Activated T-helper 1 cell treated with Interleukin-2 at 50 U/mL for 16 hours (primary cell): Measurements from ENCODE around the gene ZBTB20.
A peak's percentile ranks its signal among the peaks of the same experiment; 100 is the strongest.

Experiments
- DNase-seq: peaks from one replicate; pipeline ENCODE4 v3.0.0-alpha.2; 2020; ENCODE audit warnings: low read depth

ZBTB20 gene

DNA sequence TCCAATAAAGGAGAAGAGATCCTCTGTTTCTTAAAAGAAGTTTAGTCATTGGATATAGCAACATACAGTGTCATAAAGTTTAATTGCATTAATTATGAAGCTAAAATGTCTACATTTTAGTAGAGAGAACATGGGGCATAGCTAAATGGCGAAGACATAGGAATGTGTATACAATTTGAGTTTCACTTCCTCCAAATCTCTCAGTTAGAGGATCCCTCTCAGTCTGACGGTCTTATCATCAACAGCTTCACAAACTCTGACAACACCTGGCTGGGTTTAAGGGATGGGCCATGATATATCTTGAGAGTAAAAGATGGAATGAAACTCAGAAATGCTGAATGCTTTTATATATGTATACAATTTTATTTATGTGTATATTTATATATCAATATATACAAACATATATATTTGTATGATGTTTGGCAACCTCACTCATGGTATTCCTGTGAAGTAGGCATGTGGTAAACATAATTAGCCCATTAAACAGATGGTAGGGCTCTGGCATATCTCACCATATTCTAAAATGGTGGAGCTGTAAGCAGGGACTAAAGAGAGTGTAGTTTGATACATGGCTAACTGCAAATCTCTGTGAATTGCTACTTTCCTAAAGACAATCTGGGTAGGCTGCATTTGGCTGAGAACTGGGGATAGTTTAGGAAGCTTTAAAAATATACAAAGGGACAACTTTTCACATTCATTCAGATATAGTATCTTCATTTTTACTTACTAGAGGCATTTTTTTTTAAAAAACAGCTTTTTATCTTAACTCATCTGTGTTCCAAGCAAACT is 741.7 kb downstream of the ZBTB20 start:
- DNase-seq: no peak

DNA sequence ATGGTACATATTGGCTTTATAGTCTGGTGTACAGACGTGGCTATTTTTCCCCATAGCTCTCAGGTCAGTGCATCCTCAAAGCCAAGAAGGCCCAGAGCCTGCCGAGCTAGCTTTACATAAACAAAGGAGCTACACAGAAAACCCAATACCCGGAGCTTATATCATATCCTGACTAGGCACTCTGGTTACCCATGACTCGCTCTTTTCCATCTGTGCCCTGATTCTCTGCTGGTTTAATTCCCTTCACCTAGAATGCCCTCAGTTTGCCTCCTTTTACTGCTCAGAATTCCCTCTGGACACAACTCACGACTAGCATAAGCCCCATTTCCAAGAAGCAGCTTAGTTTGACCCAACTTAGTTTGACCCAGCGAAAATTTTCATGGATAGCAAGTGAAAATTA is 742.5 kb downstream of the ZBTB20 start:
- no peak for DNase-seq

DNA sequence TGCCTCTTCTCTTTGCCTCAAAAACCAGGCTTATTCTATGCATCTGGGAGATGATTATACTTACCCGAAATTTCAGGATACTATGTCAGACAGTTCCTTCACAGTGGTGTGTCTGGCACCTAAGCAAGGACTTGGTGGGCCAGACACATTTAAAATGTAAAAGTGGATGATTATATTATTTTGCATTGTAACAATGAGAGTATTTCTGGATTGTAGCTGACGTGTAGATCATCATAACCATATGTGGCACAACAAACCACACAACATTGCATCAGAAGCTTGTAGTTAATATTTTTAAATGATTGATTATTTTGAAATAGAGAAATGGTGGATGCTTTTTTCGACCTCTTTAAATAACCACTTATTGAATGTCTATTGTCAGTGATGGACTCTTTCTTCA is 744.2 kb downstream of the ZBTB20 start:
- no peak for DNase-seq

DNA sequence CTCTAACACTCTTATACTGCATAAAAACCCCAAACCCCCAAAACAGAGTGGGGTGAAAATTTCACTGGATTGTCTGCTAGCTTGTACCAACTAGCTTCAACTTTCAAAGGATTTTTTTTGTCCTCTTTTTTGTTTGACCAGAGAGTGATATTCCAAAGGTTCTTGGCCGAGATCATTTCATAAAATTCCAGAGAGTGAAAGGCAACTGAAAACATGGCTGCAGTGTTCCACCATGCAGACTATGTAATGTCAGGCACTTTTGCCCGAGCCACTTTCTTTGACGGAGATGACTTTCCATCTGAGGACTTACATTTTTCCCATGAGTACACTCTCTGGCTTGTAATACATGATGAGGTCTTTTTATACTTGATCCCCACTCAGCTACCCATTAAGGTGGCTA is 745.7 kb downstream of the ZBTB20 start:
- no peak for DNase-seq

DNA sequence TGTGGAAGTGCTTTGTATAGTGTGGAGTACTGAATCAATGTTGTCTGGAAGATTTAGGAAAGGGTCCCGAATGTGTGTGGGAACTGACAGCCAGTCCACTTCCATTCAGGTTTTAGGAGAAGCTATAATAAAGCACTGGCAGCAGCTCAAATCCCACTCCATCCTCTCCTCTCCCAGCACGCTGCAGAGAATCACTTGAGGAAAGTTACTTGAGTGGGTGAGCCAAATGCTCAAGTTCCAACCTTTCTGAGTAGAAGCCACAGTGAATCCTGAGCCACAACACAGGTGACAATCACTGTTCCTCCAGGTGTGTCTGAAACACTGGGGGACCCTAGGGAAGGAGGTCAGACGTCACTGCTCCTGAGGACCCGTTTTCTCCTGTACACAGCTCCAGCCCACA is 746.7 kb downstream of the ZBTB20 start:
- no peak for DNase-seq

DNA sequence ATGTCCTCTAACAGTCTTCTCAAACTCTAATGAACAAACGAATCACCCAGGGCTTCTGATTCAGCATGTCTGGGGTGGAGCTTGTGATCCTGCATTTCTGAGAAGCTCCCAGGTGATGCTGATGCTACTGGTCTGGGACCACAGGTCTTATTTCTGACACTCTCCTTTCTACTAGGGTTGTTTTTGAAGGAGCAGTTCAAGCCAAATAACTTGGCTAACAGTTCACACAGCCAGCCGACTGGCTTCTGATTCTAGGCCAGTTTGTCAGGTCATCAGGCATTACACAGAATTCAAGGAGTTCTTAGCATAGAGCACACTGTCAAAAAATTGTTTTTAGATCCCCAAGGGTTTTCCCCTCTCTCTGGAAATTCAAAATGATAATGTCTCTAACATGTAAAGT is 752.5 kb downstream of the ZBTB20 start:
- no peak for DNase-seq

DNA sequence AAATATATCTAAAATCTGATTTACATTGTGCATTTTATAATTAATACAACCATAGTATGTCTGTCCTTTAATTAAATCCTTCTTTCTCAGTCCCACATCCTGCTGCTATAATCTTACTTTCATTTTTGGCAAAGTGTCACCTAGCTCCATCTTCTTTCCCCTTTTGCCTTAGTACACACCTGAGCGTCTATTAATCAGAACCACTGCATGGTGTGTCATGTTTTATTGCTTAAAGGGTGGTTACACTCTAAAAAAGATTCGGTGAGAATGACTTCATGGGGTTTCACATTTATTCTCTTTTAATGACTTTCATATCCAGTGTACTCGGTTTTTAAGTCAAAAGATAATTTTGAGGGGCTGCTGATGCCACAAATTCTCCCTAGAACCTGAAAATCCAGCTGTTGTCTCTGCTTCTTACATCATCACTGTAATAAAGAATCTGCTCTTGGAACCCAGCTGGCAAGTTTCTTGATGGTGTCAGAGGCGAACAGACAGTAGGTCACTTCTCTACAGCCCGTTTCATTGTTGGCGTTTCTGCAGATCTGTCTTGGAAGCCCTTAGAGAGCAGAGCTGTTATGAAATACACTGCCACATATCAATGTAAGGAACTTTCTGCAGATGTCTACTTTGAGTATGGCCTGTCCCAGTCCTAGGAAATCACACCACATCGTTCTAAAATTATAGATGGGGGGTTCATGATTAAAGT is 753.6 kb downstream of the ZBTB20 start:
- DNase-seq: no peak

DNA sequence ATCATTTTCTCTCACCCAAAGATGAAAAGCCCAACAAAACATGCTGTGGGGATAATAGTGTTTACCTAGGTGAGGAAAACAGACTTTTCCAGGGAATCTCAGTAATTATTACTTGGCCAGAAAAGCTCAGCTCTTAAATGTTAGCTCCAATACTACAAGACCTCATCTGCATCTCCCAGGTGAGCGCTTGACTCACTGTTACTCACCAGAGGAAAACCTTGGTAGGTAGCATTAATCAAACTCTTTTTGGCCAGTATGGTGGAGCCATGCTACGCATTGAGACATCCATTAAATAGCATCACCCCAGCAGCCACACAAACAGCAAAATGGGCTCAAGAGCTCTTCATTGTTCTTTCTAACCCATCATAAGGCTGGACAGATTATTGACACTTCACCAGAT is 754.3 kb downstream of the ZBTB20 start:
- no peak for DNase-seq

DNA sequence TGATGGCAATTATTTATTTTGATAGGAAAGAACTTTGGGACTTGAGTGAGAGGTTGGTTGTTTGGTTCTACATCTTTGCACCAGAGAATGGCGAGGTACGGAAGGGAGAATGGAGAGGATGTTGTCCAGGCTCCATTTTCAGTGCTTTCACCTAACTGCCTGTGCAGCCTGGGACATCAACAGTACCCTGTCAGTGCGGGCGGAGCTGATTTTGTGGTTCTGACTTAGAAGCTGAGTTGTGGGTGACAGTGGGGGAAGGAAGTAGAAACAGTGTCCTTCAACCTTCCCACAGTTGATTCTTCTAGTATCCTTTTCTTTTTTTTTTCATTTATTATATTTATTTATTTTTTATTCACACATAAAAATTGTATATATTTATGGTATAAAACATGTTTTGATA is 757.9 kb downstream of the ZBTB20 start:
- DNase-seq: no peak

DNA sequence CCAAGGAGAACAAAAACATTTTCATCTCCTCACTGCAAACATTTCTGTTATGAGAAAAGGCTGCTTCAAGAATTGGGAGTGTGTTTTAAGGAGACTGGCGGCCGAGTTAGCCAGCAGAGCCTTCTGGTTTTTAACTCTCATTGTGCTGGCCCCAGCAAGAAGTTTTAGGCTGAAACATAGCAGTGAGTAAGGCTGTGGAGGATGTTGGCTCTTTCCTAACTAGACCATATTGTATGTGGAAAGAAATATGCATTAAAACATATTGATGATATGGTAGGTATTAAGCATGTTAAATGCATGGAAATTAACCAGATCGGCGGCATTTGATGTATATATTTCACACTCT is 762.6 kb downstream of the ZBTB20 start:
- DNase-seq: no peak

DNA sequence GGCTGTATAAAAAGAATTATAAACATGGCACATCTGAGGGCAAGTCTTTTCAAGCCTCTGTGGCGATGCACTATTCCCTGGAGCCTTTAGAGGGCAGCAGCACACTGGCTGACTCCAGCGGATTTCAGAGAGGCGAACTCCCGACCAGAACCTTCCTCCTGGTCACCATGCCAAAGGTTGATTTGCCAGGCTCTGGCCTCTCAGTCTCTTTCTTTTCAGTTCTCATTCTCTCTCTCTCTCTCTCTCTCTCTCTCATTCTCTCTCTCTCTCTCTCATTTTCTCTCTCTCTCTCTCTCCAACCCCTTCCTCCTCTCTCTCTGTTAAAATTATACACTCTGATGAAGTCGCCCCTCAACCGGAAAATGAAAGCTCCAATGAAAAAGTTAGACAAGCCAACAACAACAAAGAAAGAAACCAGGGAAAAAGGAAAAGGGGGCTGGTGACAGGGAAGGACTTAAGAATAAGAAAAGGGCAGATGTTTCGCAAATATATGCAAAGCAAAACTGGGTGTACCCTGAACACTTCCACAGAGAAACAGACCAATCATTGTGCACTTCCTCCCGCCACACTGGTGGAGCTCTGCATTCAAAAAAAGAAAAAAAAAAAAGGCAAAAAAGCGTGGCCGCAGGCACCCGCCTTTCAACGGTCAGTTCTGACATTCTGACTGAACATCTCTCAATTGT is 763.1 kb downstream of the ZBTB20 start:
- peak; percentile 25 for DNase-seq

DNA sequence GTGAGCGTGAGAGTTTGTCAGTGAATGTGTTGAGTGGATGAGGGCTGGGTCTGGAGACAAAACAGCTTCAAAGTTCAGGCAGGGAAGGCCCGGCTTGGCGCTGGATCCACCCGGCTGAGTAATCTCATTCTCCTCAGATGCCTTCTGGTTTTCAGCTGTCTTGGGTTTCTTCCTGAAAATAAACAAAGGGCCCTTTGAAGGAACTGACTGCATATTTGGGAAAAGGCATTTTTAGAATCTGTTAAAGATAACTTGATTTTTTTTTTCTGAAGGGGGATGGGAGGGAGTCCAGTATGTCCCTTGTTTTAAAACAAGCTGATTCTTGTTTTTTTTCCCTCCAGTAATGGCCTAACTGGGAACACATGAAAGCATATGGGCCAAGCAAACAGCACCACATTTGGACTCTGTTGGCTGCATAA is 766.8 kb downstream of the ZBTB20 start:
- no peak for DNase-seq

DNA sequence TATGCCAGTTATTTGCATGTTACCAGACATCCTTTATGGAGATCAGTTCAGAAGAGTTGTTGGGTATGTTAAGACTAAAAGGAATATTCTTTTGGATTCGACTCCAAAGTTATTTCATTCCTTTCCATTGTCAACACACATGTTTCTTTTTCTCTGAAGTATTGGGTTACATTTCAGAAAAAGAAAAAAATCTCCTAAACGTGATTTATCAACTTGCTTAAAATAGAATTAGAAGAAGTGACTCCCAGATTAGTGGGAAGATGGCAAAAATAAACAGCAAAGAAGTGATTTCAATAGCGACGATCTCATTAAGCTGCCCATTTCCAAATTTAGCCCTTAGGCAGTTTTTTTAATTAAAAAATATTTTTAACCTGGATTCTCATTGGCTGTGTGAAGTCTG is 767.8 kb downstream of the ZBTB20 start:
- DNase-seq: no peak

DNA sequence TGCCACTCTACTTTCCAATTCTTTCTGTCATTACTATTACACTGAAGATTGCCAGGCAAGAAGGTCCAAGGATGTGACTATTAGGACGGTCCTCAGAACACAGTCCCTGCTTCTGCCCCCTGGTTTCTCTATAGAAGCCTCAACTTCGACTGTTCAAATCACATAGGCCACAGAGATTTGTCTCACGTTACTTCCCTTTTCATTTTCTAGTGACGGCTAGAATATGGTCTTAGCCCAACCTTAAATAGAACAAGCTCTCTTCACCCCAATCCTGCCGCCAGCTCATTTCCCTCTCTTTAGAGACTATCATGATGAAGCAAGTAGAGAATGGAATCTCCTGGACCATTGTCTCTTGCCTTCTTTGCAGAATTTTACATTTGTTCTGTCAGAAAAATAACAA is 768.3 kb downstream of the ZBTB20 start:
- DNase-seq: no peak

DNA sequence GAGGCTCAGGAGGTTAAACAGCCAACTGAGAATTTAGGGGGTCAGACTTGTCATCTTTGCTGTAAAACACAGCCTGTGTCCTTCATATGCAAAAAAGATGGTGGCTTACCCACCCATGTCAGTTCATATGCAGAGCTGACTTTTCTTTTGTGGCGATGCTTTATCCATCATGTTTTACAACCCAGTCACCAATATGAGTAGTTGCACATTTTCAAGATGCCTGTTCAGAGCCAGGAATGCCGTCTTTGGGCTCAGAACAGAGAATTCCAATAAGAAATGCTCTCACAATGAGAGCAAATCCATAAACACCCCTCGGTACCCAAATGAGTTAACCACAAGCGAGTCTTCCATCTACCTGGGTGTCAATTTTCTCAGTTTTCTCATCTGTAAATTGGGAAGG is 769.7 kb downstream of the ZBTB20 start:
- no peak for DNase-seq

DNA sequence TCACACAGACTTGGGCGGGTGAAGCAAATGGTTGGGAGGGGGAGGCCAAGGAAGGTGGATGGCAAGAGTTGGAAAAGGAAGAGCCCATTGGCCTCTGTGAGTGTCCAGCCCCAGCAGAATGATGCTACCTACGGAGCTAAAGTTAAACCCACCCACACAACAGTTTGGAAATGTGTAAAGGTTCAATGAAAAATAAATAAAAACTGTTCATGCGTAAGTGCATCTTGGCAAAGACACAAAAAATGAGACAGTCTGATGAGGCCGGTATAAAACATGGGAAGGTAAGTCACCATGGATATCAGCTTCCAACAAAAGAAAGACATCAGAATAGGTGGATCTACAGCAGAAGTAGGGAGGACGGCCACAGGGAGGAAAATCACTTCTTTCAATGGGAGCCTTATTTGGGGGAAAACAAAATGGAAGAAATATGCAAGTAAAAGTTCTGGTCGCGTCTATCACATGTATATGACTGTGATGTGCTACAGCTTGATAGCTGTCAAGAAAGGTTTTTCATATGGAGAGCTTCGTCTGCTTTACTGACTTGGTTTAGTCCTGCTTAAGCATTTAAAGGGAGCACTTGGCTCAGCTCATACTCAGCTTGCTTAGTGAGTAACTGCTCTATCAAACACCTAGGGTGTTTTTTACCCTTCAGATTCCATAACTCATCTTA is 770.4 kb downstream of the ZBTB20 start:
- DNase-seq: no peak

DNA sequence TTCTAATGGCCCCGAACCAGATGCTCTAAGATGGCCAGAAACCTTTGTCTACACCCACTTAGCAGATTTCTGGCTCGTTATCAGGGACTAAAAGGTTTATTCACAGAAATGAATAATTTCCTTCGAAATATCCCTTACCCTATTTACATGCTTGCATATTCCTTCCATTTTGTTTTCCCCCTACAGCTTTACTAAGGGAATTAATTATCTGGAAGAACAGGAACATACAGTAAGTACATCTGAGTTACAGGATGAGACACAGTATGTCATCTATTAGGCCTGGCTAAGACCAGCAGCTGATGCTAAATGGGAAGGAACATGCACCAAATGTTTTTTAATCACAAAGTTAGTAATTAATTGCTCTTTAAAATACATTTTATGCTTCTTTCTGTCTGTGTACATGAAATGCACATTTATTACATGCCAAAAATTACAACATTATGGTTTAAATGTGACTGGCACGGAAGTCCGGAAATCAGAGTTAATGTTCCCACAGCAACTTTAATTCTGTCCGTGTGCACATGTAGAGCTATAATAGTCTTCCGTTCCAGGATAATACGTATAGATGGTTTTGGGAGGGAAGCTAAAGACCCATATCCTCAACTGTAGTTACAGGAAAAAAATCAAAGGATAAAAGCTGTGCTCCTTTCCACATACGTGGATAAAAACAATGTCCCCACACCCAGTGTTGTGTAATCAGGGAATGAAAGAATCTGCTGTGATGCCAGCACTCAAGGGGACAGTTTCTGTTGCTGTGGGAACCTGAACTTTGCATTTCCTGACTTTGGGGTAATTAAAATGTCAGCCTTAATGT is 771.3 kb downstream of the ZBTB20 start:
- DNase-seq: no peak

DNA sequence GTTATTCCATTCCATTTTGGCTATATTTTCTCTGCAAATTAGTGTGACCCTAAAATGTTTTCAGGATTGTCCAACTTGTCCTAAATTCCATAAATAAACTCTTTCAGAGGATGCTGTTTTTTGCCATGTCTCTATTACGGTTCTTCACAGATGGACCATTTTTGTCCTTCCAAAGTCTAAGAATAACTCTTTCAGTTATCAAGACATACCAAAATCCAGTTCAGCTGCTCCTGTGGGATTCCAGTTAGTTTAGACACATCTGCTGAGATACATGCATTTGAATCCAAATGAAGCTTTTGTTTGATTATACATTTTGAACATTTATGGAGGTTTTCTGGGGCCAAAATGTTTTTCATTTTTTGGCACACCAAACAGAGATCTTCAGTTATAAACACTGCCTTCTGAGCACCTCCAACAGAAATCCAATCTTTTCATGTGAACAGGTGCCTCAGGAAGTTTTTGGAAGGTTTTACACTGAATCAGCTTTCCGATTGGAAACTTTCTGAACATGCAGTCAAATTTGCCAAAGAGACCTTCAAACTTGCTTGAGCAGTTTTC is 772.6 kb downstream of the ZBTB20 start:
- DNase-seq: no peak

DNA sequence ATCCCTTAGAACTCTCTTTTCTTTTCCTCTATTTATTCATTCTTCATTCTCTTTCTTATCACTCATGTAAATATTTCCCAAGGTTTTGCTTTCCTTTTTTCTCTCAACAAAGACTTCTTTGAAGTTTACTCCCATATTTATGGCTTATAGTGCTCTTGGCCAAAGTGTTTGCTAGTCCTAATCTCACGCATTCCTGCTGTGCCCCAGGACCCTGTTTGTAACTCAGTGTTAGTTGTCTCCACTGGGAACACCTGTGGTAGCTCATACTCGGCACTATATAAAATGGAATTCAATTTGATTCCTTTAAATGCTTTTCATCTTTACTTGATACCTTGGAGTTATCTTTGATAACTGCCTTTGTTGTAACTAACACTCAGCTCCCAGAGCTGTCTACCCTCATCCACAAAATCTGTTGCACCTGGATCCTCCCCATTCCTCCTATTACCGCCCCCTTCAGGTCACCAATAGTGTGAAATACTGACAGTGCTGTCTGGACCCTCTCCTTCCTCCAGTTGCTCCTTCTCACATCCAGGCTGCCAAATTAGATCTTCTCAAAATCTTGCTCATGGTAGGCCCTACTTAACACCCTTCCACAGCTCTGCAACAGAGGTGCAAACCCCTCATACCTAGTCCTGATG is 776.4 kb downstream of the ZBTB20 start:
- DNase-seq: no peak

DNA sequence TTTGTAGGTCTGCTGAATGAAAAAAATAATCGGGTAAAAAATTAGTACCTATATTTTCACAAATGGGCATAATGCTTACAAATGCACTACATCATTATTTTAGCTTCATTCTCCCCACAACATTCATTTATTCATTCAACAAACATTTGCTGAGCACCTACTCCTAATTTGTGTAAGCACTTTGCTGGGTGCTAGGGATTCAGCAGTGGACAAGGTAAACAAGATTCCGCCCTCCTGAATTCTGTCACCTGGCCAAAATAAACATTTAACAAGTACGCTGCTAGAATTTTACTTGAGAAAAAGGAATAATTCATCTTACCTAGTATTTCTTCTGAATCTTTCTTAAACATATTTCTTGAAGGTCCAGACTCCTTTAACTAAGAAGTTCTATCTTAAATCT is 781.2 kb downstream of the ZBTB20 start:
- no peak for DNase-seq
